Neural progenitor cell (in vitro differentiated cells): ENCODE results near the gene KANK4. TPM values are rescaled to one million over a fixed set of nuclear protein-coding genes. Genes with fewer than 3 reads are reported as not detected.

Experiments
- DNase-seq: peaks from one replicate; pipeline ENCODE4 v3.0.0-alpha.2; 2016; ENCODE audit warnings: low spot score
- H2AFZ ChIP-seq: fragments of 200-600 bp; sonication (generic); replicated peaks from 2 replicates; pipeline ENCODE4 v1.6.1; 2016; ENCODE audit warnings: antibody characterized with exemption
- H3F3A ChIP-seq: fragments of 200-600 bp; sonication (generic); 2 replicates; pipeline ENCODE4 v1.6.1; 2016; ENCODE audit warnings: antibody characterized with exemption, low read depth
- H3K27ac ChIP-seq: fragments of 200-600 bp; sonication (generic); 2 replicates; pipeline ENCODE4 v1.5.1; 2016; ENCODE audit warnings: mild to moderate bottlenecking
- H3K27me3 ChIP-seq: fragments of 200-600 bp; sonication (generic); 2 replicates; pipeline ENCODE4 v1.6.1; 2016; ENCODE audit warnings: mild to moderate bottlenecking, moderate library complexity
- H3K36me3 ChIP-seq: fragments of 200-600 bp; sonication (generic); 2 replicates; pipeline ENCODE4 v1.5.1; 2016
- H3K4me1 ChIP-seq: fragments of 200-600 bp; sonication (generic); 2 replicates; pipeline ENCODE4 v1.6.1; 2016; ENCODE audit warnings: mixed run types
- H3K4me2 ChIP-seq: fragments of 200-600 bp; sonication (generic); 2 replicates; pipeline ENCODE4 v1.6.1; 2016
- H3K4me3 ChIP-seq: fragments of 200-600 bp; sonication (generic); 2 replicates; pipeline ENCODE4 v1.5.1; 2016
- H3K79me2 ChIP-seq: fragments of 200-600 bp; sonication (generic); 2 replicates; pipeline ENCODE4 v1.6.1; 2016; ENCODE audit warnings: low read depth
- H3K9ac ChIP-seq: fragments of 200-600 bp; sonication (generic); 2 replicates; pipeline ENCODE4 v1.6.1; 2016
- H3K9me3 ChIP-seq: fragments of 200-600 bp; sonication (generic); 2 replicates; pipeline ENCODE4 v1.5.1; 2016; ENCODE audit warnings: low read depth
- H4K20me1 ChIP-seq: fragments of 200-600 bp; sonication (generic); 2 replicates; pipeline ENCODE4 v1.6.1; 2016; ENCODE audit warnings: low read depth
- H3K27ac Mint-ChIP-seq: 3 replicates; pipeline ENCODE4 v1.8.0; 2021; ENCODE audit warnings: mixed read lengths
- H3K27me3 Mint-ChIP-seq: 2 replicates; pipeline ENCODE4 v1.8.0; 2022; ENCODE audit warnings: low read depth, mild to moderate bottlenecking, inconsistent platforms, moderate library complexity, mixed read lengths; ENCODE audit not compliant: insufficient read depth
- H3K36me3 Mint-ChIP-seq: 3 replicates; pipeline ENCODE4 v1.8.0; 2021; ENCODE audit warnings: mixed read lengths
- H3K4me1 Mint-ChIP-seq: 3 replicates; pipeline ENCODE4 v1.8.0; 2021; ENCODE audit warnings: mixed read lengths
- H3K4me3 Mint-ChIP-seq: 3 replicates; pipeline ENCODE4 v1.8.0; 2021; ENCODE audit warnings: mild to moderate bottlenecking, moderate library complexity, mixed read lengths
- H3K9me3 Mint-ChIP-seq: 3 replicates; pipeline ENCODE4 v1.8.0; 2020; ENCODE audit warnings: mixed read lengths
- EZH2 ChIP-seq: fragments of 200-600 bp; sonication (generic); IDR thresholded peaks from 2 replicates; pipeline ENCODE4 v1.6.1; 2017; ENCODE audit warnings: antibody characterized with exemption, mild to moderate bottlenecking, moderate library complexity
- EZH2phosphoT487 ChIP-seq: fragments of 200-600 bp; sonication (generic); IDR thresholded peaks from 2 replicates; pipeline ENCODE4 v1.6.1; 2017; ENCODE audit warnings: antibody characterized with exemption
- total RNA-seq: library from RNA; depleted of rRNA; stranded (reverse); fragments of >200 nt; gene quantifications from 2 replicates; pipeline ENCODE4 v1.2.3, GENCODE V29; 2015; ENCODE audit warnings: low replicate concordance
- TF ChIP-seq, protein P1 (sequence below): fragments of 200-600 bp; sonication (generic); IDR thresholded peaks from 2 replicates; pipeline ENCODE4 v1.5.1; 2017; ENCODE audit warnings: antibody characterized with exemption, mild to moderate bottlenecking

The KANK4 gene
- total RNA-seq, 1 donor from 2014 or later, result not detected

- Mint-ChIP-seq H3K4me3 (no peak overlapping the region), H3K27ac (no peak overlapping the region), H3K36me3 (no peaks in the 10 kb centered on the region), H3K9me3 (peaks cover 2% of the 10 kb centered on the region), H3K4me1 (no peaks in the 10 kb centered on the region), H3K27me3 (peaks cover 2% of the 10 kb centered on the region)
- no peaks in the 10 kb centered on the region for H3K9me3 ChIP-seq
- no peak overlapping the region for H3K27ac ChIP-seq
- TF ChIP-seq, protein P1, sequence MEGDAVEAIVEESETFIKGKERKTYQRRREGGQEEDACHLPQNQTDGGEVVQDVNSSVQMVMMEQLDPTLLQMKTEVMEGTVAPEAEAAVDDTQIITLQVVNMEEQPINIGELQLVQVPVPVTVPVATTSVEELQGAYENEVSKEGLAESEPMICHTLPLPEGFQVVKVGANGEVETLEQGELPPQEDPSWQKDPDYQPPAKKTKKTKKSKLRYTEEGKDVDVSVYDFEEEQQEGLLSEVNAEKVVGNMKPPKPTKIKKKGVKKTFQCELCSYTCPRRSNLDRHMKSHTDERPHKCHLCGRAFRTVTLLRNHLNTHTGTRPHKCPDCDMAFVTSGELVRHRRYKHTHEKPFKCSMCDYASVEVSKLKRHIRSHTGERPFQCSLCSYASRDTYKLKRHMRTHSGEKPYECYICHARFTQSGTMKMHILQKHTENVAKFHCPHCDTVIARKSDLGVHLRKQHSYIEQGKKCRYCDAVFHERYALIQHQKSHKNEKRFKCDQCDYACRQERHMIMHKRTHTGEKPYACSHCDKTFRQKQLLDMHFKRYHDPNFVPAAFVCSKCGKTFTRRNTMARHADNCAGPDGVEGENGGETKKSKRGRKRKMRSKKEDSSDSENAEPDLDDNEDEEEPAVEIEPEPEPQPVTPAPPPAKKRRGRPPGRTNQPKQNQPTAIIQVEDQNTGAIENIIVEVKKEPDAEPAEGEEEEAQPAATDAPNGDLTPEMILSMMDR, result no peak
- TF ChIP-seq EZH2phosphoT487, result no peak
- TF ChIP-seq EZH2, result no peak
- H3K9ac ChIP-seq, result no peak overlapping the region
- H3K4me1 ChIP-seq, result no peaks in the 10 kb centered on the region
- H3F3A ChIP-seq, result no peaks in the 10 kb centered on the region
- H2AFZ ChIP-seq, result no peak overlapping the region
- no peaks in the 10 kb centered on the region for H3K79me2 ChIP-seq
- DNase-seq, result no peak
- no peaks in the 10 kb centered on the region for H3K36me3 ChIP-seq
- H3K4me2 ChIP-seq, result no peak overlapping the region
- no peaks in the 10 kb centered on the region for H4K20me1 ChIP-seq
- H3K27me3 ChIP-seq, result no peaks in the 10 kb centered on the region
- H3K4me3 ChIP-seq, result no peak overlapping the region
These were observed 33.2 kb upstream of the KANK4 start for GRCh38 chr1:62352387-62352786.

GRCh38 chr1:62349470-62350233 is 30.4 kb upstream of the KANK4 start:
- Mint-ChIP-seq H3K4me1 (peaks cover 3% of the 10 kb centered on the region), H3K27me3 (peaks cover 5% of the 10 kb centered on the region), H3K27ac (no peak overlapping the region), H3K36me3 (no peaks in the 10 kb centered on the region), H3K9me3 (peaks cover 2% of the 10 kb centered on the region), H3K4me3 (no peak overlapping the region)
- Histone ChIP-seq H3K79me2 (no peaks in the 10 kb centered on the region), H3K4me2 (no peak overlapping the region), H3F3A (no peaks in the 10 kb centered on the region), H3K4me3 (no peak overlapping the region), H3K27ac (no peak overlapping the region), H4K20me1 (no peaks in the 10 kb centered on the region), H3K36me3 (no peaks in the 10 kb centered on the region), H3K27me3 (no peaks in the 10 kb centered on the region), H3K9me3 (no peaks in the 10 kb centered on the region), H3K4me1 (no peaks in the 10 kb centered on the region), H3K9ac (no peak overlapping the region), H2AFZ (no peak overlapping the region)
- TF ChIP-seq EZH2, result no peak
- TF ChIP-seq, protein P1, result no peak
- no peak for TF ChIP-seq EZH2phosphoT487
- DNase-seq, result no peak

GRCh38 chr1:62346886-62347285 is 27.7 kb upstream of the KANK4 start:
- H3K36me3 Mint-ChIP-seq, result no peaks in the 10 kb centered on the region
- no peak overlapping the region for H2AFZ ChIP-seq
- no peak overlapping the region for H3K27ac Mint-ChIP-seq
- H3K27me3 ChIP-seq, result no peaks in the 10 kb centered on the region
- no peak overlapping the region for H3K4me2 ChIP-seq
- H3K36me3 ChIP-seq, result no peaks in the 10 kb centered on the region
- no peak overlapping the region for H3K9ac ChIP-seq
- H3K79me2 ChIP-seq, result no peaks in the 10 kb centered on the region
- no peaks in the 10 kb centered on the region for H3K4me1 ChIP-seq
- TF ChIP-seq EZH2phosphoT487 (no peak), EZH2 (no peak)
- TF ChIP-seq, protein P1, result no peak
- no peak overlapping the region for H3K4me3 ChIP-seq
- no peak overlapping the region for H3K27ac ChIP-seq
- no peaks in the 10 kb centered on the region for H3F3A ChIP-seq
- no peaks in the 10 kb centered on the region for H3K9me3 ChIP-seq
- no peaks in the 10 kb centered on the region for H4K20me1 ChIP-seq
- H3K9me3 Mint-ChIP-seq, result no peaks in the 10 kb centered on the region
- H3K4me3 Mint-ChIP-seq, result no peak overlapping the region
- DNase-seq, result no peak
- peaks cover 5% of the 10 kb centered on the region for H3K27me3 Mint-ChIP-seq
- peaks cover 8% of the 10 kb centered on the region for H3K4me1 Mint-ChIP-seq
